Measurements from ENCODE around the gene CNN2.

Gene CNN2

GRCh38 chr19:1079566-1080111 is 53.2 kb downstream of the CNN2 start:
- TF ChIP-seq CTCF (conservative IDR thresholded peaks at IDR 0.05; ENCODE audit: low read length), result no peak
- no peak overlapping the region for H3K4me3 ChIP-seq (ENCODE audit: low read length)
- DNase-seq (ENCODE audit: low read depth), result no peak

- H3K4me3 ChIP-seq (ENCODE audit: low read length), result no peak overlapping the region
- TF ChIP-seq CTCF (conservative IDR thresholded peaks at IDR 0.05; ENCODE audit: low read length), result no peak
- no peak for DNase-seq (ENCODE audit: low read depth)
Measured at GRCh38 chr19:1080360-1081161, 54.2 kb downstream of the CNN2 start.

GRCh38 chr19:1081301-1082164 is 55.1 kb downstream of the CNN2 start:
- TF ChIP-seq CTCF (conservative IDR thresholded peaks at IDR 0.05; ENCODE audit: low read length), result no peak
- no peak for DNase-seq (ENCODE audit: low read depth)
- no peak overlapping the region for H3K4me3 ChIP-seq (ENCODE audit: low read length)

- no peak for DNase-seq (ENCODE audit: low read depth)
- H3K4me3 ChIP-seq (ENCODE audit: low read length), result no peak overlapping the region
- TF ChIP-seq CTCF (conservative IDR thresholded peaks at IDR 0.05; ENCODE audit: low read length), result no peak
Measured at GRCh38 chr19:1082165-1082927, 55.9 kb downstream of the CNN2 start.

- DNase-seq (ENCODE audit: low read depth), result no peak
- no peak for TF ChIP-seq CTCF (conservative IDR thresholded peaks at IDR 0.05; ENCODE audit: low read length)
- no peak overlapping the region for H3K4me3 ChIP-seq (ENCODE audit: low read length)
Measured at GRCh38 chr19:1082928-1083816, 56.8 kb downstream of the CNN2 start.
